Stimulated activated CD8-positive, alpha-beta memory T cell treated with anti-CD3 and anti-CD28 coated beads, Interleukin-15, amount 100 ng/mL, for 4 hours (primary cell): ENCODE measurements around the gene MAEA.

Experiments
- DNase-seq, 2 donors: peaks; one replicate each; pipeline ENCODE4 v3.0.0-alpha.2; 2020; ENCODE audit warnings: low read depth in 2 of 2

The MAEA gene

DNA sequence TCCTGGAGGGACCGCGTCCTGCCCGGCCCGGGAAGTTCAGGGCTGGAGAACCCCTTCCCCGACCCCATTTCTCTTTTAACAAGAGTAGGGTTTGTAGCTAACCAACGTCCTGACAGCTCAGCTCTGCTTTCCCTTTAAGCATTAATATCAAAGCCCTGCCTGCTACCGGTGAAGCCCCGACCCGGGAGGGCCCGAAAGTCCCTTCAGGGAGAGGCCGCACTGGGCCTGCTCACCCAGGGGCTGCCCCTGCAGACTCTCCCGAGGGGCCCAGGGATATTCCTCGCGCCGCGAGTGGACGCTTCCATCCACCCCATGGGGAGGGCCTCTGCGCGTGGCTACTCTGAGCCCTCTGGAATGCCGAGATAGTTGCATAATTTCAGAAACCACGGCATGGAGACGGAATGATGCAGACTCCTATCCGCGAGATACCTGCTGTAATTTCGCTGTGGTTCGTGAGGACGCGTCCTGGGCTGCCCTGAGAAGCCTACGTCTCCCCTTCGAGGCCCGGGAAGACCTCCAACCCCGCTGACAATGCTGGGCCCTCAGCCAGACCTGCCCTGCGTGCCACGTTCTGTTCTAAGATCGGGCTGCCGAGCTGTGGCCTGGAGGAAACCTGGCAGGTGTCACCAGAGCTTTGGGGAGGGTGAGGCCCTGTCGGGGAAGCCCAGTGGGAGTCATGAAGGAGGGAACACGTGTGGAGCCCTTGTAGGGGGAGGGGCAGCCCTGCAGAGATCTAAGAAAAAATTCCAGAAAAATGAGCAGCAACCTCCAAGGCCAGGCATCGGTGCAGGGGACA, 39.8 kb upstream of the MAEA start:
- DNase-seq = peak in 1 of 2 donors; percentile 24

DNA sequence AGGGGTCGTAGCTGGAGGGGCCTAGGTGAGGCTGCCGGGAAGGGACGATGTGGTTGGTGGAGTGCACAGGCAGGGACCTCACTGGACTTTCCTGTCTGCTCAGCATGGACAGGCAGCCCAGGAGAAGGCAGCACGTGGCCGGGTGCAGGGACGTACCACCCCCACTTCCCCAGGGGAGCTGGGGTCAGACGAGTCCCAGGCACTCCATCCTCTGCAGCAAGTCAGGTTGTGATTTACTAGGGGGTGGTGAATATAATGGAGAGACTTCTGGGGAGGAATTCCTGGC, 39.2 kb upstream of the MAEA start:
- no peak for DNase-seq

DNA sequence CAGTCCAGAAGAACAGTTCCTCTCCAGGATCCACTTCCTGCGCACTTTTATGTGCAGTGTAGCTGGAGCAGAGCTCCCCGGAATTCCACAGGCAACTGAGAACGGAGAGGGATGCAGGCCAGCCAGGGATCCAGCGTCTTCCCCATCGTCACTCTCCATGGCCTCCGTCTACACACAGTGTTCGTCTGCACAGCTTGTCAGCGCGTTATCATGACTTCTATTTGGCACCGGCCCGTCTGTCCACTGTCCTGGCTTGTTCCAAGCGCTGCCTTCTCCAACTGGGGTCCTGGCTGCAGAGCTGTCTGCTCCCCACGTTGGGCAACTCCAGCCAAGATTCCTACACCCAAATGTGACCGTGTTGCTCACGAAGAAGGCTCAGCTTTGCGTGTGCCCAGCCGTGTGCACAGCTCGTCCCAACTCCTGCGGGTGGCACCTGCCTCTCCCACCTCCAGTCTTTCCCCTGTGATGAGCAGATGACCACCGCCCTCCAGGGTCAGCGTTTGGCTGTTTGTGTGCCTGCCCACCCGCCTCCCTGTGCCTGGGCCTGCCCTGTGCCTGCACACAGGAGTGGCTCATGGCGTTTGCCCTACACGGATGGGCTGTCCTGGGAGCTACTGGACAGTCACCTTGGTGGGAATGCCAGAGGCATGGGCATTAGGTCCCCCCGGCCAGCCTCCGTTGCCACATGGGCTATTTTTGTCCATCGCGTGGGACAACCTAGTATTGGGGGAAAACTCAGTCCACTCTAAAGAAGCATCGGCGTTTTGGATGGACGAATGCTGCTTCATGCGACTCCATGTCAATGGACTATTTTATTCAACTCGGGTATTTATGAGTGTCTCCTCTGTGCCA, 38.5 kb upstream of the MAEA start:
- DNase-seq = no peak

DNA sequence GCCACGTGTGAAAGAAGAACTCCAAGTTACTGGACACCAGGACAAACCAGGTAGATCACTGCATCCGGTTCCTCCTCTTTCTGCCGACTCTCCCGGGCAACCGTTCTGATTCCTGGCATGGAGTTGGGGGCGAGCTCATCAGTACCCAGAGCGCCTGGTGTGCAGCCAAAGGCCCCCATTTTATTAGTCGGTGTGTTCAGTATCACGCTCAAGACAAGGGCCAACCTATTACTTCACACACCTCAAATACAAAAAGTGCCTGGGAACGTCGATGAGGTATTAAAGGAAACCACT, 38.0 kb upstream of the MAEA start:
- no peak for DNase-seq

DNA sequence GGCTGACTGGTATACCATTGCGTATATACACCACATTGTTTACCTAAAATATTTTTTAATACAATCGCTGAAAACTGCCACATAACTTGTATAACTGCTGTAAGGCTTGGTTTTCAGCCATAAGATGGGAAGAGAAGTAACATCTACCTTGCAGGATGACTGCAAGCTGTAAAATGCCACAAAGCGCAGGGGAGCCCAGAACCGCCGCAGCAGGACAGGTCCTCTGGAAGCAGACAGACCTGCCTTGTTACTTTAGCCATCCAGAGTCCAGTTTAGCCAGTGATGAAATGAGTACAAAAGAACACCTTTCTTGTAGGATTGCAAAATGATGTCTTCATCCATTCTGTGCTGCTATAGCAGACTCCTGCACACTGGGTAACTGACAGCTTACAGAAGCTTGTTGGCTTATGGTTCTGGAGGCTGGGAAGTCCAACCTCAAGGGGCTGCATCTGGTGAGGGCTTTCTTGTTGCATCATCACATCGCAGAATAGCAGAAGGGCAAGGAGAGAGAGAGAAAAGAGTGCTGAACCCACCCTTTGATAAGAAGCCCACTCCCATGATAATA, 36.7 kb upstream of the MAEA start:
- no peak for DNase-seq

DNA sequence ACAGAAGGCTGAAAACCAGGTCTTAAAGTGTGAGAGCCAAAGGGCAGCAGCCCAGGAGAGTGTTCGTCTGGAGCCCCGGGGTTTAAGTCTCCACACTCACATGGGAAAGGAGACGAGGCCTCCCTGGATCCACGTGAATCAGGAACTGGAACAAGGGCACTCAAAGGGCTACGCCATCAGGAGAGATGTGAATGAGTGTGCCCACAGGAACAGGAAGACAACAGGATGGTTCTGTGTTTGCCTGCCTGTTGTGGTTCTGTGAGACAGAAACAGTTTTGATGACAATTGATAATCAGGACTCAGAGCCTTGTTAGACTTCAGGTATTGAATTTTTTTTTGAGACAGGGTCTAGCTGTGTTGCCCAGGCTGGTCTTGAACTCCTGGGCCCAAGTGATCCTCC, 35.9 kb upstream of the MAEA start:
- DNase-seq = no peak

DNA sequence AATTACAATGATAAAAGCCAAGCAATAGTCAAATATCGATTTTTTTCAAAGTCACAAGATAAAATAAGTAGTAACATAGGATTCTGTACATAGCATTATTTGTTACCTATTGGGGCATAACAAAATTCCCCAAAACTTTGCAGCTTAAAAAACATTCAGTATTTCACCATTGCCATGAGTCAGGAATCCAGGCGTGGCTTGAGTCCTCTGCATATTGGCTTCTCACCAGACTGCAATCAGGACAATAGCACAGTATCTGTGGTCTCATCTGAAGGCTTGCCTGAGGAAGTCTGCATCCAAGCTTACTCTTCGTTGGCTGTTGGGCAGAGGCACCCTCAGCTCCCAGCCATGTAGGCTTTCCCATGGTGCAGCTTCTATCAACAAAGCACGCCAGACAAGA, 34.5 kb upstream of the MAEA start:
- DNase-seq = no peak

DNA sequence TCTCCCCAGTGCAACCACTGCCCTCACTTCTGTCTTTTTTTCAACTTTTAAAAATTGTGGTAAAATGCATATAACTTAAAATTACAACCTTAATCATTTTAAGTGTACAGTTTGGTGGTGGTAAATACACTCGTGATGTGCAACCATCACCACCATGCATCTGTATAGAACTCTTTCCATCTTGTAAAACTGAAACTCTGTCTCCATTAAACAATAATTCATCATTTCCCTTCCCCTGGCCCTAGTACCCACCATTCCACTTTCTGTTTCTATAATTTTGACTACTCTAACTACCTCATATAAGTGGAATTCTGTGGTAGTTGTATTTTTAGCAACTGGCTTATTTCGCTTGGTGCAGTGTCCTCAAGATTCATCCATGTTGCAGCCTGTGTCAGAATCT, 34.0 kb upstream of the MAEA start:
- no peak for DNase-seq

DNA sequence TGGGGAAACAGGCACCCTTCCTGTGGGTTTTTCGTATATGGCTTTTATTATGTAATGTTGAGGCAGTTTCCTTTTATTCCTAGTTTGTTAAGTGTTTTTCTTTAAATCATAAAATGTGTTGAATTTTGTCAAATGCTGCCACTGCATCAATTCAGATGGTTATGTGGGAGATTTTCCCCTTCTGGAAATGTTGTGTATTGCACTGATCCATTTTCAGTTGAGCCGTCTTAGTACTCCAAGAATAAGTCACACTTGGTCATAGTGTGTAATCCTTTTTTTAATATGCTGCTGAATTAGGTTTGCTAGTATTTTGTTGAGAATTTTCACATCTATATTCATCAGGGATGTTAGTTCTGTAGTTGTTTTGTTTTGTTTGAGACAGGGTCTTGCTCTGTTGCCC, 31.2 kb upstream of the MAEA start:
- no peak for DNase-seq

DNA sequence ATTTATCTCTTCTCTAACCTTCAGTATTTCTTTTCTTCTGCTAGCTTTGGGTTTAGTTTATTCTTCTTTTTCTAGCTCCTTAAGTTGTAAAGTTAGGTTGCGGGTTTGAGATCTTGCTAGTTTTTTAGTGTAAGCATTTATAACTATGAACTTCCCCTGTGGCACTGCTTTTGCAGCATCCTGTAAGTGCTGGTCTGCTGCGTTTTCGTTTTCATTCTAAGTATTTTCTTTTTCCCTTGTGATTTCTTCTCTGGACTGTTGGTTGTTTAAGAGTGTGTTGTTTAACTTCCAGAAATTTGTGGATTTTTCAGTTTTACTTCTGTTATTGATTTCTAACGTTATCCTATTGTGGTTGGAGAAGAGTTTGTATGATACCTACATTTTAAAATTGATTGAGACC, 29.7 kb upstream of the MAEA start:
- no peak for DNase-seq

DNA sequence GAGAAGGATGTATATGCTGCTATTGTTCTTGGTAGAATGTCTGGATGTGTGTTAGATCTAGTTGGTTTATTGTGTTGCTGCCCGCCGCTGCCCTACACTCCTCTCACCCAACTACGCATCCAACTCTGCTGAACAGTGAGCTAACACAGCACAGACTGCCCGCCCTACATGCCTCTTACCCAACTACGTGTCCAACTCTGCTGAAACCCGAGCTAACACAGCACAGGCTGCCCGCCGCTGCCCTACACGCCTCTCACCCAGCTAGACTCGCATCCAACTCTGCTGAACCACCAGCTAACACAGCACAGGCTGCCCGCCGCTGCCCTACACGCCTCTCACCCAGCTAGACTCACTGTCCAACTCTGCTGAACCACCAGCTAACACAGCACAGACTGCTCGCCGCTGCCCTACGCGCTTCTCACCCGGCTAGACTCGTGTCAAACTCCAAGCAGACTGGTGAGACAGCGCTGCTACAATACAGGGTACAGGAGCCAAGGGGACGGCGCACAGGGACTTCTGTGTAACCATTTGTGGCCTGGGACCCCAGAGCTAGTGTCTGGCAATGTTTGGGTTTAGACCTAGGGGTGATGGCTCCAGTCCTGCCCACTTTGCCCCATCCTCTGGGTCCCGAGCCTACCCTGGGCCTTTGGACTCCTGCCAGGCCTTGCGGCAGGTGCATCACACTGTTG, 29.1 kb upstream of the MAEA start:
- no peak for DNase-seq

DNA sequence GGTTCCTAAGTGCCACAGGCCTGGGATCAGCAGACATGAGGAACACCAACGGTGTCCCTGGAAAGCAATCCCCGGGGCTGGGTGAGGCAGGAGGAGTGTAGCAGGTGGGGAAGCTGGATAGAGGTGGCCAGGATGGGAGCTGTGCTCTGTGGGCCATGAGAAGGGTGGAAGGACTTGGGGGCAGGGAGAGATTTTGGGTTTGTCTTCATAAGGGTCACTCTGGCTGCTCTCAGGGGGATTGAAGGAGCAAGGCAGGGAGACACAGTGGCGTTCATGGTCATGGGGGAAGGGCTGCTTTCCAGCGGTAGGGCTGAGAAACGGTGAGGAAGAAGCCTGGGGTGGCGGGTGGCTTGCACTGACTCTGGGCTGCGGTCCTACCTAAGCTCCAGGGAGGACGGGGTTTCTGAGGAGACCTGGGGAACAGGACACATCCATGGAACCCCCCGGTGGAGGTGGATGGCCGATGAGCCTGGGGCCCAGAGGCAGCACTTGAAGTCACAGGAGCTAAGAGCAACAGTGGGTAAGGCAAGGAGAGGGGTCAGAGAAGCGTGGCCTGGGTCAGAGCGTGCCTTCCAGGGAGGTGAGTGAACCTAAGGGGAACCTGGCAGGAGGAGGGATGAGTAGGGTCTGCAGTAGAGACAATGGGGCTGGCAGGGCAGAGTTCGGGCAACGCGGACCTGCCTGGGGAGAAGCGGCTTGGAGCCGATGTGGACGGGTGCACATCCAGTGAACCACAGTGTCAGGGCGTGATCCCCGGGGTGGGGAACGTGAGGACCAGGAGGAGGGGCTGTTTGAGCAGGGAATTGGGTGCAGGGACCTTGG, 28.4 kb upstream of the MAEA start:
- no peak for DNase-seq

DNA sequence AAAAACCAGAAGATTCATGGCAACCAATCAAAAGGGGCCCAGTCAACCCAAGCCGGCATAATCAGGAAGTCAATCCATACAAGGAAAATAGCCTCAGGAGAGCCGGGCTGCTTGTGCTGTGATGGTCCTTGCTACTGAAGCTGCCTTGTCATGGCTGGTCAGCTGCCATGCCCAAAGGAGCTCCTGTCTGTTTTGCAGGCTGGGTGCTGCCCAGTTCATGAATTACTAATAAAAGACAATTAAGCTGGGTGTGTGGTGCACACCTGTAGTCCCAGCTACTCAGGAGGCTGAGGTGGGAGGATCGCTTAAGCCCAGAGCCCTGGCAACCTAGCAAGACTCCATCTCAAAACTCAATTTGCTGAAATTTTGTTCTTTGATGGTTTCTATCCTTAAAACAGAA, 24.7 kb upstream of the MAEA start:
- no peak for DNase-seq

DNA sequence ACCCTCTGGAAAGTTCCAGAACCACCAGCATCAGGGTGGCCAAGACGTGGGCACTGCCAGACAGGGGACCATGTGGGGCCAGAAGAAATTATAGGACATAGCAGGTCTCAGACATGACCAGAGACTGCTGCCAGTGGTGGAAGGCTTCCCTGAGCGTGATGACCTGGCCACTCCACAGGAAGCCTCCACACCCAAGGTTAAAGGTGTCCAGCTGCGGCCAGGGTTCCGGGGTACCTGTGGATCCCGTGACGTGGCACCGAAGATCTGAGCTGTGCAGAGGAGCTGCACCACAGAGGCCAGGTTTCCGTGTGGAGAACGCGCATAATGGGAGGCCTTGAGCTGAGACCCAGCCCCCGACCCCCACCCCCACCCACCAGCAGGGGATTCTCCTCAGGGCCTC, 24.3 kb upstream of the MAEA start:
- no peak for DNase-seq

DNA sequence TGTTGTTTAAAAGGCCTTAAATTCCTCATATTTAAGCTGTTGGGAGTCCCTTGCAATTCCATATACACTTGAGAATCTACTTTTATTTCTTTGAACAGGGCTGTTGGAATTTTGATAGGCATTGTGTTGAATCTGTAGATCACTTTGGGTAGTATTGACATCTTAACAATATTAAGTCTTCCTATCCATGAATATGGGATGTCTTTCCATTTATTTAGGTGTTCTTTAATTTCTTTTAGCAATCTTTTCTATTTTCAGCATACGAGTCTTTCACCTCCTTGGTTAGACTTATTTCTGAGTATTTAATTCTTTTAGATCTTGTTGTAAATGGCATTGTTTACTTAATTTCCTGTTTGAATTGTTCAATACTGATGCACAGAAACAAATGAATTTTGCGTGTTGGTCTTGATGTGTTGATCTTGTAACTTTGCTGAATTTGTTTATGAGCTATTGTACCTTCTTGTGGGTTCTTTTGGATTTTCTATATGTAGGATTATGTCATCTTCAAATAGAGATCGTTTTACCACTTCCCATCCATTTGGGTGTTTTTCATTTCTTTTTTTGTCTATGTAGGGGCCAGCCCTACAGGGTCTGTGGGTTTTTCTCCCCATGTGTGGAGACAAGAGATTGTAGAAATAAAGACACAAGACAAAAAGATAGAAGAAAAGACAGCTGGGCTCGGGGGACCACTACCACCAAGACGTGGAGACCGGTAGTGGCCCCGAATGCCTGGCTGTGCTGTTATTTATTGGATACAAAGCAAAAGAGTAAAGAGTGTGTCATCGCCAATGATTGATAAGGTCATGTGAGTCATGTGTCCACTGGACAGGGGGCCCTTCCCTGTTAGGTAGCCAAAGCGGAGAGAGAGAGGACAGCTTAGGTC, 22.6 kb upstream of the MAEA start:
- no peak for DNase-seq

DNA sequence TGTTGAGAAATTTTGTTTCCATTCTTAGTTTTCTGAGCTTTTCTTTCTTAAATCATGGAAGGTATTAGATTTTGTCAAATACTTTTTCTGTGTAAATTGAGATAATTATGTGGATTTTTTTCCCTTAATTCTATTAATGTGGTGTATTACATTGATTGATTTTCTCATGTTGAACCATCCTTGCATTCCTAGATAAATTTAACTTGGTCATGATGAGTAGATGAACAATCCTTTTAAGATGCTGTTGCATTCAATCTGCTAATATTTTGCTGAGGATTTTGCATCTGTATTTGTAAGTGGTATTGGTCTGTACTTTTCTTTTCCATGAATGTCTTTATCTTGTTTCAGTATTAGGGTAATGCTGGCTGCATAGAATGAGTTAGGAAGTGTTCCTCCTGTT, 20.5 kb upstream of the MAEA start:
- DNase-seq = no peak

DNA sequence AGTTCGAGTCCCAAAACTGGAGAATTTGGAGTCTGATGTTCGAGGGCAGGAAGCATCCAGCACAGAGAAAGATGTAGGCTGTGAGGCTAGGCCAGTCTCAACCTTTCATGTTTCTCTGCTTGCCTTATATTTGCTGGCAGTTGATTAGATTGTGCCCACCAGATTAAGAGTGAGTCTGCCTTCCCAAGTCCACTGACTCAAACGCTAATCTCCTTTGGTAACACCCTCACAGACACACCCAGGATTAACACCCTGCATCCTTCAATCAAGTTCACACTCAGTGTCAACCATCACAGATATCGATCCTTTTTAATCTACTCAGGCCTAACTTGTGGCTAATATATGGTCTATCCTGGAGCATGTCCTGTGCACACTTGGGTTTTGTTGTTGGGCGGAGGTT, 18.0 kb upstream of the MAEA start:
- no peak for DNase-seq

DNA sequence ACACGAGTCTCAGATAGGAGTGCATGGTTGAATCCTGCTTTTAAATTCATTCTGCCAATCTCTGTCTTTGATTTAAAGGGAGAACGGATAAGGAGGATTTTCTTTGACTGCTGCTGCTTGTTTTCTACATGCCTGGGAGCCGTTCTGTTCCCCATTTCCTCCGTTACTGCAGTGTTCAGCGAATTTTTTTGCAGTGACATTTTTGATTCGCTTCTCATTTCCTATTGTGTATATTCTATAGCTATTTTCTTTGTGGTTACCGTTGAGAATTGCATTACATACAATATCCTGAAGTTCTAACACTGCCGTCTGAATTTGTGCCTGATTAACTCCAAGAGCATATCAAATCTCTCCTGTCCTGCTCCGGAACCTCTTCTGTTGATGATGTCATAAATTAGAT, 14.8 kb upstream of the MAEA start:
- no peak for DNase-seq

DNA sequence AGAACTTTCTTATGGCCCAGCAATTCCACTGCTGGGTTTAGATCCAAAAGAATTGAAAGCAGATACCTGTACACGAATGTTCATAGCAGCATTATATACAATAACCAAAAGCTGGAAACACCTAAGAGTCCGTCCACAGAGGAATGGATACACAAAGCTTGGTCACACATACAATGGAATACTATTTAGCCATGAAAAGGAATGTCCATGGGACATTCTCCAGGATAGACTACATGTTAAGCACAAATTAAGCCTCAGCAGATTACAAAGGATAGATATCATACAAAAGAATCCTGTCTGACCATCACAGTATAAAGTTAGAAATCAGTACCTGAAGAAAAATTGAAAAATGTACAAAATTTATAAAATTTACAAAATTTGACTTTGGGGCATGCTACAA, 12.7 kb upstream of the MAEA start:
- no peak for DNase-seq

DNA sequence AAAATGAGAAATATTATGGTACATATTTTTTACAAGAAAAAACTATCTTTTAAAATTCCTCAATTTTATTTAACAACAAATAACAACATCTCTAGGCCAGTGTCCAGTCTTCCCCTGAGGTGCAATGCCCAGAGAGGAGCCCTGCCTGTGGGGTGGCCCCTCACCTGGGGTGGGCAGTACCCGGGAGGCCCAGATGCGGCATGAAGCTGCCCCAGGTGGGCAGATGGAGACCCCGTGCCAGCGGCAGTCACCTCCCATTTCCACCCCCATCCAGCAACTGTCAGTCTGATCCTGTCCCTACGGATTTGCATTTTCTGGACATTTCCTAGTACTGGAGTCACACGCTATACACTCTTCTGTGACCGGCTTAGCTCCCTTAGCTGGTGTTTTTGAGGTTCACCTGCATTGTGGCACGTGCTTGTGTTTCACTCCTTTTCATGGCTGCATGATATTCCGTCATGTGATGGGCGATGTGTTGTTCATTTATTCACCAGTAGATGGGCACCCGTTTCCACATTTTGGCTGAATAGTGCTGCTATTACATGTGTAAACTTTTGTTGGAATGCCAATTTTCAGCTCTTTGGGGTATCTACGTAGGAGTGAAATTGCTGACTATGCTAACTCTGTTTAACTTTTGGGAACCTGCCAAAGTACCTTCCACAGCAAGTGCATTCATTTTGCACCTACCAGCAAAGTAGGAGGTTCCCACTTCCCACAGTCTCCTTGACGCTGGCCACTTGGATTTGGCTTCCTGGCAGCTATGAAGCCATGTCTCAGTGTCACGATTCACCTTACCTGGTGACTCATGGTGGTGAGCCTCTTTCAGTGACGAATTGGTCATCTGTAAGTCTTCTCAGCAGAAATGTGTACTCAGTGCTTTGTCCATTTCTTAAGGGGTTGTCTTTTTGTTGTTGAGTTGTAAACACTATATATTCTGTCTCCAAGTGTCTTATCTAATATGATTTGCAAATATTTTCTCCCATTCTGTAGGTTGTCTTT, 11.7 kb upstream of the MAEA start:
- no peak for DNase-seq
